SU-DHL-6 (cell line): ENCODE results near the gene RAPGEF4.

Experiments used
- H2AFZ ChIP-seq: fragments of 200-600 bp; sonication (generic); 2 replicates; pipeline ENCODE4 v1.6.1; 2014; ENCODE audit warnings: low read depth, mild to moderate bottlenecking, moderate library complexity, mixed read lengths, antibody characterized with exemption, low read length; ENCODE audit not compliant: severe bottlenecking
- H3F3A ChIP-seq: fragments of 200-600 bp; shearing (Covaris generic); 2 replicates; pipeline ENCODE4 v1.6.0; 2016; ENCODE audit warnings: antibody characterized with exemption, mild to moderate bottlenecking; ENCODE audit not compliant: insufficient read depth
- H3K27ac ChIP-seq: fragments of 200-600 bp; sonication (generic); 2 replicates; pipeline ENCODE4 v1.5.1; 2016; ENCODE audit warnings: low read depth, mild to moderate bottlenecking, low read length, moderate library complexity, mixed read lengths
- H3K27me3 ChIP-seq: fragments of 200-600 bp; sonication (generic), shearing (Covaris generic); 2 replicates; pipeline ENCODE4 v1.6.0; 2014; ENCODE audit warnings: mild to moderate bottlenecking, low read length
- H3K36me3 ChIP-seq: fragments of 200-600 bp; sonication (generic); 2 replicates; pipeline ENCODE4 v1.6.1; 2014; ENCODE audit warnings: mild to moderate bottlenecking, low read length, mixed read lengths
- H3K4me2 ChIP-seq: fragments of 300-600, 200-600 bp; shearing (Covaris generic), sonication (generic); 2 replicates; pipeline ENCODE4 v1.6.0; 2014; ENCODE audit warnings: low read length, low read depth, mild to moderate bottlenecking; ENCODE audit not compliant: poor library complexity, severe bottlenecking
- H3K4me3 ChIP-seq: fragments of 200-600 bp; sonication (generic); 2 replicates; pipeline ENCODE4 v1.5.1; 2014; ENCODE audit warnings: antibody characterized with exemption, low read length, mild to moderate bottlenecking, mixed read lengths; ENCODE audit not compliant: insufficient read depth, poor library complexity, severe bottlenecking
- H3K79me2 ChIP-seq: fragments of 200-600 bp; sonication (generic); 2 replicates; pipeline ENCODE4 v1.6.1; 2014; ENCODE audit warnings: mild to moderate bottlenecking, low read length, moderate library complexity; ENCODE audit not compliant: insufficient read depth
- H3K9ac ChIP-seq: fragments of 200-600 bp; sonication (generic); 2 replicates; pipeline ENCODE4 v1.7.0; 2014; ENCODE audit warnings: mild to moderate bottlenecking, low read length
- H3K9me2 ChIP-seq: fragments of 200-600 bp; sonication (generic); replicated peaks from 2 replicates; pipeline ENCODE4 v1.6.1; 2014; ENCODE audit warnings: low read length; ENCODE audit not compliant: insufficient read depth
- H3K9me3 ChIP-seq: fragments of 200-600 bp; sonication (generic); 2 replicates; pipeline ENCODE4 v1.6.1; 2014; ENCODE audit warnings: low read length, mixed read lengths; ENCODE audit not compliant: insufficient read depth
- H4K20me1 ChIP-seq: fragments of 200-600 bp; sonication (generic); 2 replicates; pipeline ENCODE4 v1.6.1; 2014; ENCODE audit warnings: low read depth, mild to moderate bottlenecking, antibody characterized with exemption, low read length, moderate library complexity, mixed read lengths
- EZH2phosphoT487 ChIP-seq: fragments of 200-600 bp; sonication (generic), shearing (Covaris generic); conservative IDR thresholded peaks from 2 replicates; pipeline ENCODE4 v1.6.1; 2018; ENCODE audit warnings: mild to moderate bottlenecking, antibody characterized with exemption, low read length, moderate library complexity, mixed read lengths
- TF ChIP-seq, protein P1 (sequence below): fragments of 200-600 bp; sonication (generic); IDR thresholded peaks from one replicate; pipeline ENCODE4 v1.5.1; 2017; ENCODE audit warnings: antibody characterized with exemption, mild to moderate bottlenecking, low read length, moderate library complexity; ENCODE audit not compliant: insufficient read depth, poor library complexity, severe bottlenecking

The RAPGEF4 gene

DNA sequence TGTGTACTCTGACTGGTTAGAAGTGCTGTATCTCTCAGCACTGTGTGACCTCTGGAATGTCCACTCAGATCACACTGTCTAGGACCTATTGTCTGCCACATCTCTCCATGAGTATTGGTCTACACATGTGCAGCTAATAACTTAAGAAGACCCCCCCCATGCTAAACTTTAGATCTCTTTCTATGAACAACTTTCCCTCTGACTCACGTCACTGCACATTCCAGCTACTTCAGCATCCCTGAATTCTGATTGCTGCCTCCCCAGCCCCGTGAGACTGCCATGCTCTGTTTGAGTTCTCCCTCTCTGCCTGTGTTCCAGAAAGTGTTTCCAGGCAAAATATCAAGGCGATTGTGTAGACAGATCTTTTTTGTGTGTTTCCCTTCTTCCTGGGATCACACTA lies 41.8 kb downstream of the RAPGEF4 start:
- H3K9me3 ChIP-seq: no peaks in the 10 kb centered on the region
- no peak overlapping the region for H3K27ac ChIP-seq
- no peaks in the 10 kb centered on the region for H3K36me3 ChIP-seq
- no peak overlapping the region for H3K4me2 ChIP-seq
- H3K4me3 ChIP-seq: no peak overlapping the region
- H3K9ac ChIP-seq: no peak overlapping the region
- no peak overlapping the region for H2AFZ ChIP-seq
- no peaks in the 10 kb centered on the region for H3K27me3 ChIP-seq
- TF ChIP-seq, protein P1, sequence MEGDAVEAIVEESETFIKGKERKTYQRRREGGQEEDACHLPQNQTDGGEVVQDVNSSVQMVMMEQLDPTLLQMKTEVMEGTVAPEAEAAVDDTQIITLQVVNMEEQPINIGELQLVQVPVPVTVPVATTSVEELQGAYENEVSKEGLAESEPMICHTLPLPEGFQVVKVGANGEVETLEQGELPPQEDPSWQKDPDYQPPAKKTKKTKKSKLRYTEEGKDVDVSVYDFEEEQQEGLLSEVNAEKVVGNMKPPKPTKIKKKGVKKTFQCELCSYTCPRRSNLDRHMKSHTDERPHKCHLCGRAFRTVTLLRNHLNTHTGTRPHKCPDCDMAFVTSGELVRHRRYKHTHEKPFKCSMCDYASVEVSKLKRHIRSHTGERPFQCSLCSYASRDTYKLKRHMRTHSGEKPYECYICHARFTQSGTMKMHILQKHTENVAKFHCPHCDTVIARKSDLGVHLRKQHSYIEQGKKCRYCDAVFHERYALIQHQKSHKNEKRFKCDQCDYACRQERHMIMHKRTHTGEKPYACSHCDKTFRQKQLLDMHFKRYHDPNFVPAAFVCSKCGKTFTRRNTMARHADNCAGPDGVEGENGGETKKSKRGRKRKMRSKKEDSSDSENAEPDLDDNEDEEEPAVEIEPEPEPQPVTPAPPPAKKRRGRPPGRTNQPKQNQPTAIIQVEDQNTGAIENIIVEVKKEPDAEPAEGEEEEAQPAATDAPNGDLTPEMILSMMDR: no peak
- TF ChIP-seq EZH2phosphoT487: no peak
- no peaks in the 10 kb centered on the region for H3K79me2 ChIP-seq
- H4K20me1 ChIP-seq: no peaks in the 10 kb centered on the region
- H3K9me2 ChIP-seq: 0 out of 2 replicates have a peak, but pooled peaks cover 3% of the 10 kb centered on the region
- H3F3A ChIP-seq: no peaks in the 10 kb centered on the region

DNA sequence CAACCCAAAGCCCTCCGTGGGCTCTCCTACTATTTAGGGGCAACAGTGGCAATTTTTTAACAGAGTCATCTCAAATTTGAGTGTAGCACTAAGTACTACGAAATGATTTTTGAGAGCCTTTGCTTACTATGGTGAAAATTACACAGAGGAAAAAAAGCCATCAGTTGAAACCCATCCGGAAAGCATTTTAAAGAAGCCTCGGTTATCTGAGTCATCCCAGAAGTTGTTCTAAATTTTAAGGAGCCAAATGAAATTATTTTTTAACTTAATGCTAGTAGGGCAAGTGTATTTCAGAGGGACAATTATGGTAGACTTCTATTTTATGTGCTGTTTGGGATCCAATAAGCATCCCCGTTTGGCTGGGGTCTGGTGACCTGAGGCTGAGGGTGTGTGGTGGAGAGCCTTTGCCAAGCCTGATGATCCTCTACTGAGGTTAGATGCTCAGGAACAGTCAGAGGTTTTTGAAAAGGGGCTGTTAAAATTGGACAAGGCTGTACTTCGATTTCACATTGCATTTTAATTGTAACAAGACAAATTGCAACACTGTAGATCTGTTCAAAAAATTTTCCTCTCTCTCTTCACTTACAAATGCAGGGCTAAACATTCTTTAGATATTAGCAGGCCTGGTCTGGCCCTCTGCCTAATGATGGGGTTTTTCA lies 47.0 kb downstream of the RAPGEF4 start:
- Histone ChIP-seq H3K4me2 (no peak overlapping the region), H3K4me3 (no peak overlapping the region), H4K20me1 (no peaks in the 10 kb centered on the region), H3K36me3 (no peaks in the 10 kb centered on the region), H3K27ac (no peak overlapping the region), H3K9ac (no peak overlapping the region), H3K27me3 (no peaks in the 10 kb centered on the region), H3F3A (no peaks in the 10 kb centered on the region), H3K9me3 (no peaks in the 10 kb centered on the region), H3K79me2 (no peaks in the 10 kb centered on the region), H3K9me2 (no peaks in the 10 kb centered on the region), H2AFZ (no peak overlapping the region)
- TF ChIP-seq, protein P1: no peak
- TF ChIP-seq EZH2phosphoT487: no peak

DNA sequence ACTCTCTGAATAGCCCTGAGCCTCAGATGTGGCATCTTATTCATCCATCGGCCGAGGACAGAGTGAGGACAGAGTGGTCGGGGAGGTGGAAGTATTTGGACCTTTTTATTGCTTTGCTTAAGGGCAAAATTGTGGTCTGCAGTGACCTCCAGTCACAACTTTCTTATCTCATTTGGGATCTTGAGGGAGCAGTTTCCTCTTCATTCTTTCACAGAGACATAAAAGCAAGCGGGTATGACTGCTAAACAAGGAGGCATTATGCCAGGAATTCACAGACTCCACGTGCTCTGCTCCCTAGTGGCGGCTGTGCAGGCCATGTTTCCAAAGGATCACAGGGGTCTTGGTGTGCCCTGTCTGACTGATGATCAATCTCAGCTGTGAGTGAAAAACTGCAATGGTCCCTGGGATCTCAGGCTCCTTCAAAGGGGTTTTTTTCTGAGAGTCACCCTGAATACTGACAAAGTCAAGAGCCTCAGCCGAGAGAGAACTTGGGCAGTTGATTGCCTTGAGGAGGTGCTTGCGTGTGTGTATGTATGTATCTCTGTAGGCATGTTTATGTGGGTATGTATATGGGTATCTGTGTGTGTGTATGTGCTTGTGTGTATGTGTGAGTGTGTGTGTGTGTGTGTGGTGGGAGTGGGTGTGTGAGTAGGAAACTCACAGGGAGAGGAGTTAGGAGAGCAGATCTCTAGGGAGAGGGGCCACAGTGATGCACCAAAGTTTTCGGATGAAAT lies 47.7 kb downstream of the RAPGEF4 start:
- Histone ChIP-seq H3K9me2 (no peaks in the 10 kb centered on the region), H3K4me3 (no peak overlapping the region), H3K79me2 (no peaks in the 10 kb centered on the region), H3K27ac (no peak overlapping the region), H3K36me3 (no peaks in the 10 kb centered on the region), H3K9me3 (no peaks in the 10 kb centered on the region), H3K27me3 (no peaks in the 10 kb centered on the region), H2AFZ (no peak overlapping the region), H3F3A (no peaks in the 10 kb centered on the region), H4K20me1 (no peaks in the 10 kb centered on the region), H3K9ac (no peak overlapping the region), H3K4me2 (no peak overlapping the region)
- TF ChIP-seq, protein P1: no peak
- no peak for TF ChIP-seq EZH2phosphoT487
